ENCODE measurements around the gene STK4. TPM values are rescaled to one million over a fixed set of nuclear protein-coding genes. Genes with fewer than 3 reads are reported as not detected.

The STK4 gene
- total and polyA plus RNA-seq, 2 of the 8 experiments (the other 6 are each of a cell fraction or from before 2014, with no cell fraction given) = 12.0 to 34.3 TPM

DNA sequence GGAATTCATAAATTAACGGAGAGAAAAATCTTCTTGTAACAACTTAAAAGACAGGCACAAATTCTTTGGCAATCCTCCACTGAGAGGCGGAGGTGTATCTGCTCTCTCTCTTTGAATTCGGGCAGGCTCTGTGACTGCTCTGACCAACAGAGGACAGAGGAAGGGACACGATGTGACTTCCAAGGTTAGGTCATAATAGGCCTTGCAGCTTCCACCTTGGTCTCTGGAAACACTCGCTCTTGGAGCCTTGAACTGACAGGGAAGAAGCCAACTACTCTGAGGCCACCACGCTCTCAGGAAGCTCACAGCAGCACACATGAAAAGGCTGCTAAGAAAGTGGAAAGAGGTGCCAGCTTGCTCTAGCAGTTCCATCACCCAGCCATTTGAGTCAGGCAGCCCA lies 21.1 kb upstream of the STK4 start:
- Histone ChIP-seq H3K79me2 (ENCODE audit: control insufficient read depth in 1 of 2, insufficient read depth in 2 of 2, low read length in 2 of 2) (no peaks in the 10 kb centered on the region), H4K5ac (ENCODE audit: insufficient read length, low read depth, low read length) (no peak overlapping the region), H3K9me3 (ENCODE audit: insufficient read depth in 2 of 2, low read depth in 1 of 2, low read length in 1 of 2) (no peaks in the 10 kb centered on the region), H2AFZ (ENCODE audit: low read length) (no peak overlapping the region), H3K36me3 (ENCODE audit: control insufficient read depth in 2 of 4, insufficient read depth in 4 of 4, low read length in 3 of 4) (peaks cover 13 to 64% (median 39%) of the 10 kb centered on the region in 4 experiments), H4K91ac (replicated peaks; ENCODE audit: insufficient read length, low read length) (no peak overlapping the region), H3K9ac (replicated peaks in 1 of 4; ENCODE audit: extremely low read depth in 1 of 4, low read depth in 3 of 4, low read length in 3 of 4) (no peak overlapping the region; a peak in 1 of 7 replicates), H3K18ac (ENCODE audit: extremely low read depth, low read length) (no peak overlapping the region), H3K4me3 (ENCODE audit: extremely low read depth in 1 of 4, insufficient read depth in 2 of 4, low read depth in 3 of 4, low read length in 4 of 4) (no peak overlapping the region), H3K14ac (ENCODE audit: insufficient read length) (no peak overlapping the region), H3K56ac (replicated peaks; ENCODE audit: insufficient read length, low read depth, low read length) (no peak overlapping the region), H4K20me1 (replicated peaks in 1 of 2; ENCODE audit: control insufficient read depth in 1 of 2, insufficient read depth in 2 of 2, low read length in 2 of 2) (peaks cover 5 to 8% of the 10 kb centered on the region in 2 experiments), H2BK12ac (ENCODE audit: low read depth, low read length) (no peak overlapping the region), H2BK20ac (ENCODE audit: low read length) (no peak overlapping the region), H3K23ac (ENCODE audit: insufficient read length) (no peak overlapping the region), H3K27me3 (replicated peaks in 1 of 4; ENCODE audit: control insufficient read depth in 3 of 4, extremely low read depth in 1 of 4, insufficient read depth in 3 of 4, low read length in 3 of 4) (no peaks in the 10 kb centered on the region), H3K4me2 (ENCODE audit: insufficient read depth in 1 of 2, low read depth in 2 of 2, low read length in 2 of 2) (no peak overlapping the region), H4K8ac (ENCODE audit: extremely low read depth, insufficient read depth, low read length) (no peak overlapping the region), H2AK5ac (ENCODE audit: low read depth, low read length) (no peak overlapping the region), H2BK120ac (replicated peaks; ENCODE audit: low read depth, low read length) (no peak overlapping the region), H3K27ac (ENCODE audit: low read depth, low read length) (no peak overlapping the region), H3K4me1 (replicated peaks in 1 of 4; ENCODE audit: control insufficient read depth in 3 of 4, insufficient read depth in 4 of 4, low read length in 3 of 4) (no peaks in the 10 kb centered on the region), H3K23me2 (ENCODE audit: low read depth, low read length) (no peaks in the 10 kb centered on the region), H2BK5ac (ENCODE audit: low read depth, low read length) (no peak overlapping the region), H3K79me1 (ENCODE audit: low read depth, low read length) (peaks cover 2% of the 10 kb centered on the region; the same call in 1 of the 2 replicates), H3K4ac (replicated peaks; ENCODE audit: insufficient read length, low read depth, low read length) (no peak overlapping the region), H2BK15ac (ENCODE audit: low read length) (no peak overlapping the region)
- FAIRE-seq = no peak
- no peak for DNase-seq (ENCODE audit: low read depth in 1 of 2, low spot score in 2 of 2)
- WGBS, 2 experiments (ENCODE audit: extremely low coverage in 1 of 2, insufficient coverage in 1 of 2, insufficient read length in 1 of 2, insufficient replicate concordance in 2 of 2, low coverage in 1 of 2, low lambda C conversion rate in 2 of 2, missing lambda C conversion rate in 1 of 2) = 84% methylated on average over 6 of the region's 6 CpGs; no CpG with 5 or more reads in 1 of the 2 experiments
- ChIA-PET CTCF (ENCODE audit: partially characterized antibody) (interaction anchor here (1.1 kb wide), 1 partner anchor 11 kb away, joined by 3 read pairs; no protein-coding TSS in a partner anchor), POLR2A (ENCODE audit: partially characterized antibody) (interaction anchor here (0.7 to 1.3 kb wide), 3 partner anchors 8 to 36 kb away, joined by 3 to 5 read pairs (median 4); no protein-coding TSS in a partner anchor)
- TF ChIP-seq BCL11A (IDR thresholded peaks at IDR 0.05; ENCODE audit: low read depth in 2 of 2, low read length in 2 of 2) (no peak), HDAC6 (IDR thresholded peaks at IDR 0.05; ENCODE audit: low read depth, low read length) (no peak), SIX5 (IDR thresholded peaks at IDR 0.05; ENCODE audit: low read depth, low read length) (no peak), TAF7 (optimal IDR thresholded peaks at IDR 0.05; ENCODE audit: borderline replicate concordance, low read depth, low read length) (no peak), SP2 (IDR thresholded peaks at IDR 0.05; ENCODE audit: low read length) (no peak), RNF2 (IDR thresholded peaks at IDR 0.05; ENCODE audit: borderline replicate concordance, low read depth, low read length, missing control alignments, poor library complexity, severe bottlenecking) (no peak), BRCA1 (IDR thresholded peaks at IDR 0.05; ENCODE audit: low read depth, low read length) (no peak), RBBP5 (IDR thresholded peaks at IDR 0.05; ENCODE audit: borderline replicate concordance, low read depth, low read length) (no peak), ZNF274 (IDR thresholded peaks at IDR 0.05; ENCODE audit: borderline replicate concordance, extremely low read depth, low read length) (no peak), CHD1 (IDR thresholded peaks at IDR 0.05; ENCODE audit: low read depth, low read length) (no peak), SP1 (IDR thresholded peaks at IDR 0.05; ENCODE audit: low read depth, low read length) (no peak), TCF12 (IDR thresholded peaks at IDR 0.05; ENCODE audit: low read depth, low read length) (no peak)

All from H1 (cell line).